ENCODE results near the gene COLGALT1. TPM values are rescaled to one million over a fixed set of nuclear protein-coding genes. Genes with fewer than 3 reads are reported as not detected.

COLGALT1 gene
- total and polyA plus RNA-seq, 4 donors = 14.4 to 32.2 (median 22.5) TPM

DNA sequence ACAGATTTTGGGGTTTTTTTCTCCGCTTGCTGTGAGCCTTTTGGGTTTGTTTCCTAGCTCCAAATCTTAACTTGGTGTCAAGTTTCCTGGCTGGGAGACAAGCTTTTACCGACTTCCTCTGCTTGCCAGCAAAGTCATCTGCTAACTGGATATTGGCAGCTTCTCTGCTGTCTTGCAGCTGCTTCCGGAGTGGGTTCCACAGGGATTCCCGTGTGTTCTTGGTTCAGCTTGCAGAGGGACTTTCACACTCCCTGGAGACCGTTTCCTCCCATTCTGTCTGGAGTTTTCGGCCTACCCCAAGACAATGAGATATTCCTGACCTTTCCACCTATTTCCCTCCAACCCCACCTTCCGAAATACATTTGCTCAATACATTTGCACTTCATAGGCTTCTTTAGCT lies 2.2 kb upstream of the COLGALT1 start (continued):
- TF ChIP-seq, protein P1, sequence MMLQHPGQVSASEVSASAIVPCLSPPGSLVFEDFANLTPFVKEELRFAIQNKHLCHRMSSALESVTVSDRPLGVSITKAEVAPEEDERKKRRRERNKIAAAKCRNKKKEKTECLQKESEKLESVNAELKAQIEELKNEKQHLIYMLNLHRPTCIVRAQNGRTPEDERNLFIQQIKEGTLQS (IDR thresholded peaks at IDR 0.05) = no peak
- TF ChIP-seq EGR1 (IDR thresholded peaks at IDR 0.05; ENCODE audit: low read depth in 2 of 2) = no peak

GRCh38 chr19:17554968-17555479 lies 425 bp upstream of the COLGALT1 start:
- peak overlapping the region in 1 of 2 donors; percentile 27 for H3K27ac ChIP-seq (ENCODE audit: low read depth in 1 of 2, low read length in 2 of 2)
- peaks cover 0 to 7% (median 2%) of the 10 kb centered on the region in 4 donors for H3K36me3 ChIP-seq (ENCODE audit: control insufficient read depth in 4 of 4, insufficient read depth in 3 of 4, low read depth in 1 of 4, low read length in 3 of 4)
- WGBS = 14% methylated on average over 19 of the region's 19 CpGs
- DNase-seq (ENCODE audit: low spot score) = no peak
- no peaks in the 10 kb centered on the region for H3K9me3 ChIP-seq (ENCODE audit: control insufficient read depth in 4 of 4, low read length in 3 of 4)
- H3K4me1 ChIP-seq (ENCODE audit: control insufficient read depth in 4 of 4, insufficient read depth in 4 of 4, low read length in 3 of 4) = peaks cover 4 to 16% (median 9%) of the 10 kb centered on the region in 4 donors
- H3K9ac ChIP-seq (ENCODE audit: low read depth in 1 of 2, low read length in 2 of 2) = no peak overlapping the region
- TF ChIP-seq TAF1 (conservative IDR thresholded peaks at IDR 0.05) (no peak), YY1 (IDR thresholded peaks at IDR 0.05) (no peak), JUND (IDR thresholded peaks at IDR 0.05) (no peak), ZBTB33 (IDR thresholded peaks at IDR 0.05) (no peak), CTCF (IDR thresholded peaks at IDR 0.05; ENCODE audit: low read depth, low read length, missing input control) (no peak), SP1 (IDR thresholded peaks at IDR 0.05) (no peak), NR2F2 (IDR thresholded peaks at IDR 0.05) (no peak), FOXA1 (IDR thresholded peaks at IDR 0.05) (no peak), EGR1 (IDR thresholded peaks at IDR 0.05; ENCODE audit: low read depth in 2 of 2) (no peak), RXRA (IDR thresholded peaks at IDR 0.05) (no peak)
- TF ChIP-seq, protein P1 (IDR thresholded peaks at IDR 0.05) = no peak
- peak overlapping the region in 1 of 3 donors; percentile 97 for H3K4me3 ChIP-seq (ENCODE audit: low read depth in 1 of 3, low read length in 3 of 3)
- no peaks in the 10 kb centered on the region for H3K27me3 ChIP-seq (ENCODE audit: control insufficient read depth in 4 of 4, insufficient read depth in 4 of 4, low read length in 3 of 4)

- H3K36me3 ChIP-seq (ENCODE audit: control insufficient read depth in 4 of 4, insufficient read depth in 3 of 4, low read depth in 1 of 4, low read length in 3 of 4) = peaks cover 0 to 14% (median 6%) of the 10 kb centered on the region in 4 donors
- H3K4me1 ChIP-seq (ENCODE audit: control insufficient read depth in 4 of 4, insufficient read depth in 4 of 4, low read length in 3 of 4) = peaks cover 4 to 16% (median 9%) of the 10 kb centered on the region in 4 donors
- WGBS = 9% methylated on average over 46 of the region's 46 CpGs
- peak overlapping the region; percentile 65 to 97 (median 76) for H3K4me3 ChIP-seq (ENCODE audit: low read depth in 1 of 3, low read length in 3 of 3)
- H3K27ac ChIP-seq (ENCODE audit: low read depth in 1 of 2, low read length in 2 of 2) = peak overlapping the region; percentile 63 to 71
- H3K9me3 ChIP-seq (ENCODE audit: control insufficient read depth in 4 of 4, low read length in 3 of 4) = no peaks in the 10 kb centered on the region
- peak overlapping the region; percentile 52 for H3K9ac ChIP-seq (ENCODE audit: low read depth in 1 of 2, low read length in 2 of 2)
- DNase-seq (ENCODE audit: low spot score) = peak; percentile 47
- no peaks in the 10 kb centered on the region for H3K27me3 ChIP-seq (ENCODE audit: control insufficient read depth in 4 of 4, insufficient read depth in 4 of 4, low read length in 3 of 4)
- TF ChIP-seq JUND (IDR thresholded peaks at IDR 0.05) = no peak
- no peak for TF ChIP-seq ZBTB33 (IDR thresholded peaks at IDR 0.05)
- TF ChIP-seq SP1 (IDR thresholded peaks at IDR 0.05) = no peak
- peak in 1 of 2 donors; percentile 26 for TF ChIP-seq RXRA (IDR thresholded peaks at IDR 0.05)
- TF ChIP-seq CTCF (IDR thresholded peaks at IDR 0.05; ENCODE audit: low read depth, low read length, missing input control) = no peak
- peak; percentile 34 for TF ChIP-seq NR2F2 (IDR thresholded peaks at IDR 0.05)
- TF ChIP-seq YY1 (IDR thresholded peaks at IDR 0.05) = peak; percentile 17
- no peak for TF ChIP-seq FOXA2 (IDR thresholded peaks at IDR 0.05)
- no peak for TF ChIP-seq FOXA1 (IDR thresholded peaks at IDR 0.05)
- no peak for TF ChIP-seq TAF1 (conservative IDR thresholded peaks at IDR 0.05)
- no peak for TF ChIP-seq MAX (IDR thresholded peaks at IDR 0.05)
- TF ChIP-seq GABPA (IDR thresholded peaks at IDR 0.05 in 1 of 2, conservative IDR thresholded peaks at IDR 0.05 in 1 of 2) = no peak
Observed at GRCh38 chr19:17555929-17556813, 722 bp downstream of the COLGALT1 start.
